Right renal pelvis (tissue), 4 donors: ENCODE measurements around the gene MTHFD2L. TPM values are rescaled to one million over a fixed set of nuclear protein-coding genes. Genes with fewer than 3 reads are reported as not detected.
A peak's percentile ranks its signal among the peaks of the same experiment; 100 is the strongest.

Experiments
- DNase-seq, 4 donors: peaks; one replicate each; pipeline ENCODE4 v3.0.0-alpha.2; 2013; ENCODE audit warnings: low read depth in 4 of 4, low spot score in 3 of 4, missing footprints in 1 of 4
- polyA plus RNA-seq, 4 donors: library from polyadenylated mRNA; unstranded; fragments of 120-200 nt; gene quantifications; one replicate each; pipeline ENCODE4 v1.2.1, GENCODE V29; 2013; ENCODE audit not compliant: insufficient read length in 4 of 4

MTHFD2L gene
- polyA plus RNA-seq, 4 donors: 22.6 to 31.0 (median 29.5) TPM

GRCh38 chr4:74293558-74293957 is 135.6 kb downstream of the MTHFD2L start:
- no peak for DNase-seq

GRCh38 chr4:74294681-74295080 is 136.8 kb downstream of the MTHFD2L start:
- DNase-seq: no peak

- no peak for DNase-seq
Observed at GRCh38 chr4:74297539-74297938, 139.6 kb downstream of the MTHFD2L start.

- no peak for DNase-seq
Observed at GRCh38 chr4:74304095-74304625, 146.2 kb downstream of the MTHFD2L start.

GRCh38 chr4:74305000-74305399 is 147.1 kb downstream of the MTHFD2L start:
- DNase-seq: no peak

- no peak for DNase-seq
Observed at GRCh38 chr4:74307170-74307569, 149.3 kb downstream of the MTHFD2L start.

- no peak for DNase-seq
Observed at GRCh38 chr4:74308215-74308614, 150.3 kb downstream of the MTHFD2L start, which contains the start of gene EPGN. Gene EPGN (plus strand): TSS chr4:74308470. CDS start chr4:74308534, 64 bp downstream.

GRCh38 chr4:74309223-74309622 is 151.3 kb downstream of the MTHFD2L start:
- no peak for DNase-seq

GRCh38 chr4:74311696-74312313 is 153.9 kb downstream of the MTHFD2L start:
- DNase-seq: peak in 3 of 4 donors; percentile 16 to 33 (median 31)

GRCh38 chr4:74314329-74314728 is 156.4 kb downstream of the MTHFD2L start:
- no peak for DNase-seq

- no peak for DNase-seq
Observed at GRCh38 chr4:74314944-74315343, 157.0 kb downstream of the MTHFD2L start.

GRCh38 chr4:74315376-74315775 is 157.5 kb downstream of the MTHFD2L start:
- DNase-seq: no peak

- DNase-seq: no peak
Observed at GRCh38 chr4:74316397-74316796, 158.5 kb downstream of the MTHFD2L start.

- no peak for DNase-seq
Observed at GRCh38 chr4:74317616-74318246, 159.8 kb downstream of the MTHFD2L start.

GRCh38 chr4:74318276-74318675 is 160.4 kb downstream of the MTHFD2L start:
- DNase-seq: no peak

GRCh38 chr4:74319470-74319869 is 161.6 kb downstream of the MTHFD2L start:
- DNase-seq: no peak

- DNase-seq: peak; percentile 8 to 36 (median 16)
Observed at GRCh38 chr4:74320559-74321118, 162.7 kb downstream of the MTHFD2L start.

- no peak for DNase-seq
Observed at GRCh38 chr4:74322301-74322700, 164.4 kb downstream of the MTHFD2L start.

- no peak for DNase-seq
Observed at GRCh38 chr4:74323663-74324062, 165.7 kb downstream of the MTHFD2L start.

- DNase-seq: no peak
Observed at GRCh38 chr4:74324262-74324661, 166.3 kb downstream of the MTHFD2L start.

- no peak for DNase-seq
Observed at GRCh38 chr4:74325886-74326285, 168.0 kb downstream of the MTHFD2L start.

GRCh38 chr4:74327762-74328161 is 169.8 kb downstream of the MTHFD2L start:
- DNase-seq: no peak
